RWPE2 (cell line): ENCODE data around the gene DISP2.

Experiments
- ATAC-seq: fragments of 200-7000 bp; cut with Tn5 transposase; 3 replicates; pipeline ENCODE4 v1.9.1; 2021; ENCODE audit warnings: low read depth
- DNase-seq: peaks from one replicate; pipeline ENCODE4 v3.0.0-alpha.2; 2020; ENCODE audit warnings: low spot score
- H3K27ac ChIP-seq: fragments of 450-650 bp; 2 replicates; pipeline ENCODE4 v1.5.1; 2017; ENCODE audit warnings: mild to moderate bottlenecking; ENCODE audit not compliant: poor library complexity, severe bottlenecking
- H3K27me3 ChIP-seq: fragments of 250-450 bp; sonication (Bioruptor Pico); 2 replicates; pipeline ENCODE4 v1.5.1; 2021; ENCODE audit warnings: mild to moderate bottlenecking, moderate library complexity; ENCODE audit not compliant: insufficient read depth, poor library complexity, severe bottlenecking
- H3K36me3 ChIP-seq: fragments of 250-450 bp; sonication (Bioruptor Pico); 2 replicates; pipeline ENCODE4 v1.5.1; 2020; ENCODE audit warnings: low read depth, mild to moderate bottlenecking, moderate library complexity
- H3K4me1 ChIP-seq: fragments of 250-450 bp; sonication (Bioruptor Pico); 2 replicates; pipeline ENCODE4 v1.5.1; 2021; ENCODE audit warnings: mild to moderate bottlenecking, moderate library complexity; ENCODE audit not compliant: insufficient read depth, poor library complexity, severe bottlenecking
- H3K4me3 ChIP-seq: fragments of 250-450 bp; sonication (Bioruptor Pico); 2 replicates; pipeline ENCODE4 v1.5.1; 2021; ENCODE audit warnings: mild to moderate bottlenecking, moderate library complexity; ENCODE audit not compliant: severe bottlenecking
- H3K9me3 ChIP-seq: fragments of 250-450 bp; sonication (Bioruptor Pico); 2 replicates; pipeline ENCODE4 v1.5.1; 2021; ENCODE audit warnings: mild to moderate bottlenecking, moderate library complexity; ENCODE audit not compliant: severe bottlenecking
- TF ChIP-seq, protein P1 (sequence below): fragments of 450-650 bp; IDR thresholded peaks from one replicate; pipeline ENCODE4 v1.5.1; 2017; ENCODE audit warnings: mild to moderate bottlenecking, moderate library complexity; ENCODE audit not compliant: poor library complexity, severe bottlenecking

Gene DISP2

DNA sequence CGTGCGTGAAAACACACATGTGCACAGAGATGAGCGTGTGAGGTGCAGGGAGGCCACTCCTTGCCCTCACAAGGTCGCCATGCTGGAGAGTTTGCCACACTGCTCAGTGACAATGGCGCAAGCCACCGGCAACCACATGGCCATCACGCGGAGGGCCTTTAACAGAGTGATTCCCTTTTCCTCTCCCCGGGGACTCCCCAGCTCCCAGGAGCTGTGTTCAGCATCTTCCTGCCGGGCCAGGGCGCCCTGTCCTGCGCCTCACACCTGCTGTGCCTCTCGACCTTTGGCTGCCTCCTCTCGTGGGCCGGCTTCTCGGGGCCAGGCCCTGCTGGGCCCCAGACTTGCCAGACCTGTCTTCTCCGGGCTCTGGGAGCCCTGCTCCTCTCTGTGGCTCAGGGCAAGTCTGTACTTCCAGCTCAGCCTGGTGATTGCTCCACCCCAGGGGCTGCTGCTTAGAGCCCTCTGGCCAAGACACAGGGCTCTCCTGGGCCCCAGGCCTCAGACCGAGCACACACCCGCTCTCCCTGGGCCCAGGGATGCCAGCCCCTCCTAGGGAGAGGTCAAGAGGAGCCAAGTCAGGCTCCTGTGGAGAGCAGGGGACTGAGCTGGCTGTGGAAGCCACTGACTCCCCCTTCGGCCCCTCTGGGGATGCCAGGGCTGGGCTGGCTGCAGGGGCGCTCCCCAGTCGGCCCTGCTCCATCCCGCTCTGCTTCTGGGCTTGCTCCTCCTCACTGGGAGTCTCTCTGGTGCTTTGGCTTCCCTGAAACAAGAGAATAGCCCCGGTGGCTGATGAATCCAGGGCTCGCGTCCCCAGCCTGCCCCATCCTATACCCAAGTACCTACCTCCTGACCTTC, 22.9 kb upstream of the DISP2 start:
- Histone ChIP-seq H3K4me1 (peaks cover 20% of the 10 kb centered on the region), H3K36me3 (peaks cover 40% of the 10 kb centered on the region), H3K27me3 (no peaks in the 10 kb centered on the region), H3K9me3 (no peaks in the 10 kb centered on the region), H3K4me3 (no peak overlapping the region), H3K27ac (peak overlapping the region; percentile 97)
- TF ChIP-seq, protein P1, sequence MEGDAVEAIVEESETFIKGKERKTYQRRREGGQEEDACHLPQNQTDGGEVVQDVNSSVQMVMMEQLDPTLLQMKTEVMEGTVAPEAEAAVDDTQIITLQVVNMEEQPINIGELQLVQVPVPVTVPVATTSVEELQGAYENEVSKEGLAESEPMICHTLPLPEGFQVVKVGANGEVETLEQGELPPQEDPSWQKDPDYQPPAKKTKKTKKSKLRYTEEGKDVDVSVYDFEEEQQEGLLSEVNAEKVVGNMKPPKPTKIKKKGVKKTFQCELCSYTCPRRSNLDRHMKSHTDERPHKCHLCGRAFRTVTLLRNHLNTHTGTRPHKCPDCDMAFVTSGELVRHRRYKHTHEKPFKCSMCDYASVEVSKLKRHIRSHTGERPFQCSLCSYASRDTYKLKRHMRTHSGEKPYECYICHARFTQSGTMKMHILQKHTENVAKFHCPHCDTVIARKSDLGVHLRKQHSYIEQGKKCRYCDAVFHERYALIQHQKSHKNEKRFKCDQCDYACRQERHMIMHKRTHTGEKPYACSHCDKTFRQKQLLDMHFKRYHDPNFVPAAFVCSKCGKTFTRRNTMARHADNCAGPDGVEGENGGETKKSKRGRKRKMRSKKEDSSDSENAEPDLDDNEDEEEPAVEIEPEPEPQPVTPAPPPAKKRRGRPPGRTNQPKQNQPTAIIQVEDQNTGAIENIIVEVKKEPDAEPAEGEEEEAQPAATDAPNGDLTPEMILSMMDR = no peak
- ATAC-seq = no peak
- DNase-seq = no peak

DNA sequence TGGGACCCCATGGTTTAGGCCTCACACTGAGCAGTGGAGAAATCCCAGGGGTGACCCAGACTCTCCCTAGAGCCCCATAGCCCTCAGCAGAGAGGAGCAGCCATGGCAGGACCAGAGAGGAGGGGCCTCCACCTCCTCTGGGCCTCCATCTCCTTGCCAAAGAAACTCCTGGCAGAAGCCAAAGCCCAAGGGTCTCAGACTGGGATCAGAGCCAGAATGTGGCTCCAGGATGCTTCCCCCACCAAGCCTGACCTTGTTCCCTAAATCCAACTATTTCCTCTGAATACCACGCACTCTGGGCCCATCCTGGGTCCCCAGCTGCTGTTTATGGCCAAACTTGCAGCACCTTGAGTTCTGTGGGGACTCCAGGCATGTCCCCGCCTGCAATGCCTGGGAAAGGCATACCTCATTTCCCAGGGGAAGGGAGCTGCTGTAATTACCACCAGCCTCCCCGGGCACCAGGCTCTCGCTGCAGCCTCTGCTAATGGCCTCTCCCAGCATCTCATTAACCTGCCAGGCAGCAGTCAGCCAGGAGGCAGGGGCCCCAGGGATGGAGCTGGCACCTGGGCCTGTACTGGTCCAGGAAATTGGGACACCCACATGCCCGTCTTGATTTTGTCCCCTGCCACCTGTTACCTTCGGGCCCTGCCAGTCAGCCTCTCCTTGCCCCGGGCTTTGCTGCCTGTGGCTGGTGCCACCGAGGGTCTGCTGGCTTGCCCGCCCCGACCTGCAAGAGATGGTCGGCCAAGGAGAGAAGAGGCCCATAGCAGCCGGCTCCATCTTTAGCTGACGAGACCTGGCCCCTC, 21.9 kb upstream of the DISP2 start:
- Histone ChIP-seq H3K9me3 (no peaks in the 10 kb centered on the region), H3K27ac (peak overlapping the region; percentile 97), H3K36me3 (peaks cover 40% of the 10 kb centered on the region), H3K27me3 (no peaks in the 10 kb centered on the region), H3K4me3 (no peak overlapping the region), H3K4me1 (peaks cover 24% of the 10 kb centered on the region)
- TF ChIP-seq, protein P1 = no peak
- ATAC-seq (no peak), DNase-seq (no peak)

DNA sequence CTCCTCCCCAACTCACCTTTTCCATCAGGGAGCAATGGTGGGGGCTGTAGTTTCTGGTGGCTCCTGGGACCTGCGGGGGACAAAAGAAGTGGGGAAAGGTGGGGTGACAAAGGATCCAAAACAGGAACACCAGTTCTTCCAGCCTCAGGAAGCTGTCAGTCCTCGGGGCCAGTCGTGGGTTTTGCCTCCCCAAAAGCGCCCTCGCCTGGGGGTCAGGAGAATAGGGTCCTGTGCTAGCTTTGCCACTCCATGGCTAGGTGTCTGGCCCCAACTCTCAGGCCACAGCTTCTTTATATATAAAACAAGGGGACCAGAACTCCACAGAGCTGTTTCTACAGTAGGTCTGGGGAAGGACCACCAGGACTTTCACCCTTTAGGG, 21.3 kb upstream of the DISP2 start:
- DNase-seq (no peak), ATAC-seq (no peak)
- peaks cover 40% of the 10 kb centered on the region for H3K36me3 ChIP-seq
- no peaks in the 10 kb centered on the region for H3K27me3 ChIP-seq
- no peak overlapping the region for H3K4me3 ChIP-seq
- H3K27ac ChIP-seq = peak overlapping the region; percentile 97
- TF ChIP-seq, protein P1 = no peak
- H3K4me1 ChIP-seq = peaks cover 30% of the 10 kb centered on the region
- no peaks in the 10 kb centered on the region for H3K9me3 ChIP-seq

DNA sequence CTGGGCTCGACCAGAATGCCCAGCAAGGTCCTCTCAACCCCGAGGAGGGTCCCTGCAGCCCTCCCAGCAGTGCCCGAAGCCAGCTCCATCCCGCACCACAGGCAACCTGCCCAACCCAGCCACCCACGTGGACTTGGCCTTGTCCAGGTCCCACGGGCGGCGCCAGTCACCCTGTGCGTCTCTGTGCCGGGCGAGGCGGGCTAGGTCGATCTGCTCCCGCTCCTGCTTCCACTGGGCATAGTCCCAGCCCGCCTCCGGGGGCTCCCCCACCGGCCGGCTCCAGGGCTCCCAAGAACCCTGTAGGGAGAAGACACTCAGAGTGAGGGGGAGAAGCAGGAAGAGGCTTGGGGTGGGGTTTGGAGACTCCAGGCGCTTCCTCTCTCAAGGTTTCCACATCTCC, 20.4 kb upstream of the DISP2 start:
- ATAC-seq (no peak), DNase-seq (no peak)
- H3K36me3 ChIP-seq = peaks cover 40% of the 10 kb centered on the region
- H3K9me3 ChIP-seq = no peaks in the 10 kb centered on the region
- H3K4me3 ChIP-seq = no peak overlapping the region
- H3K27me3 ChIP-seq = no peaks in the 10 kb centered on the region
- H3K27ac ChIP-seq = peak overlapping the region; percentile 97
- H3K4me1 ChIP-seq = peaks cover 38% of the 10 kb centered on the region
- TF ChIP-seq, protein P1 = no peak
